ENCODE results near the gene KCNG2. TPM values are rescaled to one million over a fixed set of nuclear protein-coding genes. Genes with fewer than 3 reads are reported as not detected.

KCNG2 gene
- total and polyA plus RNA-seq, 2 of the 8 experiments (the other 6 are each of a cell fraction or from before 2014, with no cell fraction given): 0.19 to 0.74 TPM

DNA sequence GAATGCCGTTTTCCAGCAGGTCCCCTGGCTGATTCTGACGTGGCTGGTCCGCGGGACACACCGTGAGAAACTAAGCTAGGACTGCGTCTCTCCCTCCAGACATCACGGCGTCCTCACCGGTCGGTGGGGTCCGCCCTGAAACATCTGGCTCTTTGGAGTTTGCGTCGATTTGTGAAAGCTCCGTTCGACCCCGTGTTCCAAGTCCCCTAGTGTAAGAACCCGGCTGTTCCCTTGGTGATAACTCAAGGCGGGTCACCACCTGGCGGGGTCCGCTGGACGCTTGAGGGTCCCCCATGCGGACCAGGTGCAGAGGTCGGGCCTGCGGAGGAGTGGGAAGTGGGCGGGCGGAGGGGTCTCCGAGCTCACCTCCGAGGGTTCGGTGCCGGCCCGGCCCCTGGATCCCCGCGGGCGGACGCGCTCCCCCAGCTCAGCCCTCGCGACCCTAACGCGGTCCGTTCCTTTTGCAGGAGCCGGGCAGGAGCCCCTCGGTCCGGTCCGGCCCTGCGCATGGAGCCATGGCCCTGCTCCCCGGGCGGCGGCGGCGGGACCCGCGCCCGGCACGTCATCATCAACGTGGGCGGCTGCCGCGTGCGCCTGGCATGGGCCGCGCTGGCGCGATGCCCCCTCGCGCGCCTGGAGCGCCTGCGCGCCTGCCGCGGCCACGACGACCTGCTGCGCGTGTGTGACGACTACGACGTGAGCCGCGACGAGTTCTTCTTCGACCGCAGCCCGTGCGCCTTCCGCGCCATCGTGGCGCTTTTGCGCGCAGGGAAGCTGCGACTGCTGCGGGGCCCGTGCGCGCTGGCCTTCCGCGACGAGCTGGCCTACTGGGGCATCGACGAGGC, 65.6 kb downstream of the KCNG2 start:
- H4K8ac ChIP-seq (ENCODE audit: extremely low read depth, insufficient read depth, low read length): peak overlapping the region; percentile 80; the same call in 1 of the 2 replicates
- no peak overlapping the region for H2BK5ac ChIP-seq (ENCODE audit: low read depth, low read length)
- H2BK20ac ChIP-seq (ENCODE audit: low read length): no peak overlapping the region
- no peak overlapping the region for H2AK5ac ChIP-seq (ENCODE audit: low read depth, low read length)
- no peak overlapping the region for H2AFZ ChIP-seq (ENCODE audit: low read length)
- H3K27me3 ChIP-seq (replicated peaks in 1 of 4; ENCODE audit: control insufficient read depth in 3 of 4, extremely low read depth in 1 of 4, insufficient read depth in 3 of 4, low read length in 3 of 4): no peaks in the 10 kb centered on the region
- H2BK12ac ChIP-seq (ENCODE audit: low read depth, low read length): no peak overlapping the region
- H4K91ac ChIP-seq (replicated peaks; ENCODE audit: insufficient read length, low read length): no peak overlapping the region
- ChIA-PET CTCF (ENCODE audit: partially characterized antibody) (interaction anchor here (0.9 to 1.6 kb wide), 2 partner anchors 9 to 11 kb away, joined by 3 to 5 read pairs; no protein-coding TSS in a partner anchor), POLR2A (ENCODE audit: partially characterized antibody) (no interaction called here)
- no peaks in the 10 kb centered on the region for H3K9me3 ChIP-seq (ENCODE audit: insufficient read depth in 2 of 2, low read depth in 1 of 2, low read length in 1 of 2)
- no peaks in the 10 kb centered on the region for H4K20me1 ChIP-seq (replicated peaks in 1 of 2; ENCODE audit: control insufficient read depth in 1 of 2, insufficient read depth in 2 of 2, low read length in 2 of 2)
- H3K14ac ChIP-seq (ENCODE audit: insufficient read length): no peak overlapping the region
- TF ChIP-seq POLR2A (IDR thresholded peaks at IDR 0.05; ENCODE audit: control extremely low read depth in 1 of 2, low read depth in 2 of 2, low read length in 2 of 2) (no peak), FOSL1 (IDR thresholded peaks at IDR 0.05; ENCODE audit: insufficient read depth, low read depth, low read length) (no peak), JUN (IDR thresholded peaks at IDR 0.05; ENCODE audit: low read depth, low read length) (no peak), TEAD4 (IDR thresholded peaks at IDR 0.05; ENCODE audit: low read depth, low read length) (no peak), CEBPB (IDR thresholded peaks at IDR 0.05; ENCODE audit: low read depth, low read length) (no peak), KDM1A (IDR thresholded peaks at IDR 0.05; ENCODE audit: borderline replicate concordance, low read length) (no peak), SP2 (IDR thresholded peaks at IDR 0.05; ENCODE audit: low read length) (no peak), ATF2 (IDR thresholded peaks at IDR 0.05; ENCODE audit: low read length) (no peak), RFX5 (IDR thresholded peaks at IDR 0.05; ENCODE audit: borderline replicate concordance, low read depth, low read length) (no peak), MAFK (IDR thresholded peaks at IDR 0.05; ENCODE audit: low read depth, low read length) (no peak)
- peaks cover 9% of the 10 kb centered on the region; the same call in 1 of the 2 replicates for H3K23me2 ChIP-seq (ENCODE audit: low read depth, low read length)
- H3K27ac ChIP-seq (ENCODE audit: low read depth, low read length): no peak overlapping the region
- H3K4me1 ChIP-seq (replicated peaks in 1 of 4; ENCODE audit: control insufficient read depth in 3 of 4, insufficient read depth in 4 of 4, low read length in 3 of 4): no peaks in the 10 kb centered on the region
- H3K79me2 ChIP-seq (ENCODE audit: control insufficient read depth in 1 of 2, insufficient read depth in 2 of 2, low read length in 2 of 2): no peaks in the 10 kb centered on the region
- no peak overlapping the region for H3K4ac ChIP-seq (replicated peaks; ENCODE audit: insufficient read length, low read depth, low read length)
- DNase-seq (ENCODE audit: low read depth in 1 of 2, low spot score in 2 of 2) (peak in 1 of 2 experiments; percentile 48), FAIRE-seq (no peak)
- H3K36me3 ChIP-seq (ENCODE audit: control insufficient read depth in 2 of 4, insufficient read depth in 4 of 4, low read length in 3 of 4): no peaks in the 10 kb centered on the region
- no peak overlapping the region for H3K56ac ChIP-seq (replicated peaks; ENCODE audit: insufficient read length, low read depth, low read length)
- H2BK15ac ChIP-seq (ENCODE audit: low read length): no peak overlapping the region
- H3K23ac ChIP-seq (ENCODE audit: insufficient read length): no peak overlapping the region
- no peak overlapping the region for H2BK120ac ChIP-seq (replicated peaks; ENCODE audit: low read depth, low read length)
- H3K4me2 ChIP-seq (ENCODE audit: insufficient read depth in 1 of 2, low read depth in 2 of 2, low read length in 2 of 2): no peak overlapping the region
- H3K9ac ChIP-seq (replicated peaks in 1 of 4; ENCODE audit: extremely low read depth in 1 of 4, low read depth in 3 of 4, low read length in 3 of 4): no peak overlapping the region
- 96% methylated on average over 38 of the region's 102 CpGs; no CpG with 5 or more reads in 1 of the 2 experiments for WGBS, 2 experiments (ENCODE audit: extremely low coverage in 1 of 2, insufficient coverage in 1 of 2, insufficient read length in 1 of 2, insufficient replicate concordance in 2 of 2, low coverage in 1 of 2, low lambda C conversion rate in 2 of 2, missing lambda C conversion rate in 1 of 2)
- no peak overlapping the region for H3K4me3 ChIP-seq (ENCODE audit: extremely low read depth in 1 of 4, insufficient read depth in 2 of 4, low read depth in 3 of 4, low read length in 4 of 4)
- no peak overlapping the region for H3K18ac ChIP-seq (ENCODE audit: extremely low read depth, low read length)
- H3K79me1 ChIP-seq (ENCODE audit: low read depth, low read length): no peaks in the 10 kb centered on the region
- H4K5ac ChIP-seq (ENCODE audit: insufficient read length, low read depth, low read length): no peak overlapping the region

All from H1 (cell line).